ENCODE results near the gene KLHDC3.

DNA sequence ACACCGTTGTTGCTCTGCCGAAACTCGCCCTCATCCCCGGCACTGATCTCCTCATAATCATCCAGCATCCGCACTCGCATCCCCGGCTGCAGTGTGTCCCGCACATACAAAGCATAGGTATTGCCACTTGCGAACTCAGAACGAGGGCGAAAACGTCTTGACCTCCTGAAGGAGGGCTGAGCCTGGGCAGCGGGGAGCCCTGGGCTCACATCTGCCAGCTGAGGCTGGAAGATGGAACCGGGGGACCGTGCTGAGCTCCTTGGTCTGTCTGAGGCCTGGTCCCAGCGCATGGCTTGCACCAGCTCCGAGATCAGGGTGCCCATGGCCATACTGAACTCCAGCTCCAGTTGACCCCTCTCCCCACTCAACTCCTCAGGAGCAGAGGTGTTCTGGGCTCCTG, 36.9 kb downstream of the KLHDC3 start:
- TF ChIP-seq, protein P1, sequence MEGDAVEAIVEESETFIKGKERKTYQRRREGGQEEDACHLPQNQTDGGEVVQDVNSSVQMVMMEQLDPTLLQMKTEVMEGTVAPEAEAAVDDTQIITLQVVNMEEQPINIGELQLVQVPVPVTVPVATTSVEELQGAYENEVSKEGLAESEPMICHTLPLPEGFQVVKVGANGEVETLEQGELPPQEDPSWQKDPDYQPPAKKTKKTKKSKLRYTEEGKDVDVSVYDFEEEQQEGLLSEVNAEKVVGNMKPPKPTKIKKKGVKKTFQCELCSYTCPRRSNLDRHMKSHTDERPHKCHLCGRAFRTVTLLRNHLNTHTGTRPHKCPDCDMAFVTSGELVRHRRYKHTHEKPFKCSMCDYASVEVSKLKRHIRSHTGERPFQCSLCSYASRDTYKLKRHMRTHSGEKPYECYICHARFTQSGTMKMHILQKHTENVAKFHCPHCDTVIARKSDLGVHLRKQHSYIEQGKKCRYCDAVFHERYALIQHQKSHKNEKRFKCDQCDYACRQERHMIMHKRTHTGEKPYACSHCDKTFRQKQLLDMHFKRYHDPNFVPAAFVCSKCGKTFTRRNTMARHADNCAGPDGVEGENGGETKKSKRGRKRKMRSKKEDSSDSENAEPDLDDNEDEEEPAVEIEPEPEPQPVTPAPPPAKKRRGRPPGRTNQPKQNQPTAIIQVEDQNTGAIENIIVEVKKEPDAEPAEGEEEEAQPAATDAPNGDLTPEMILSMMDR (IDR thresholded peaks at IDR 0.05) = no peak
- TF ChIP-seq POLR2A (IDR thresholded peaks at IDR 0.05) = no peak

Data from right lobe of liver (tissue), 4 donors.